Hematopoietic multipotent progenitor cell treated with erythropoietin and hydrocortisone succinate and interleukin-3 and kit ligand, for 8 days (in vitro differentiated cells): Measurements from ENCODE around the gene TM9SF3.
A peak's percentile ranks its signal among the peaks of the same experiment; 100 is the strongest.
"Not testable (repeated sequence)": the region's sequence is repeated elsewhere in the genome, so short reads cannot be mapped to it uniquely, and the experiment has no call there.

ENCODE experiments used
- DNase-seq: peaks from one replicate; pipeline ENCODE4 v3.0.0-alpha.2; 2015

TM9SF3 gene

GRCh38 chr10:96560966-96561887, 25.6 kb downstream of the TM9SF3 start:
- DNase-seq: no peak

- no peak for DNase-seq
Observed at GRCh38 chr10:96560489-96560888, 26.3 kb downstream of the TM9SF3 start.

- peak; percentile 45 for DNase-seq
Observed at GRCh38 chr10:96556003-96556402, 30.8 kb downstream of the TM9SF3 start.

GRCh38 chr10:96555330-96555729, 31.5 kb downstream of the TM9SF3 start:
- no peak for DNase-seq

GRCh38 chr10:96548589-96548988, 38.2 kb downstream of the TM9SF3 start:
- no peak for DNase-seq

GRCh38 chr10:96545558-96545957, 41.3 kb downstream of the TM9SF3 start:
- not testable (repeated sequence) for DNase-seq

- DNase-seq: no peak
Observed at GRCh38 chr10:96541921-96542320, 44.9 kb downstream of the TM9SF3 start.

- DNase-seq: no peak
Observed at GRCh38 chr10:96540240-96540639, 46.6 kb downstream of the TM9SF3 start.

- no peak for DNase-seq
Observed at GRCh38 chr10:96538683-96539082, 48.1 kb downstream of the TM9SF3 start.

GRCh38 chr10:96536129-96536528, 50.7 kb downstream of the TM9SF3 start:
- DNase-seq: no peak

- peak; percentile 71 for DNase-seq
Observed at GRCh38 chr10:96532523-96532922, 54.3 kb downstream of the TM9SF3 start.

- DNase-seq: no peak
Observed at GRCh38 chr10:96529634-96530279, 57.1 kb downstream of the TM9SF3 start.

- DNase-seq: no peak
Observed at GRCh38 chr10:96524741-96525140, 62.1 kb downstream of the TM9SF3 start.

- peak; percentile 55 for DNase-seq
Observed at GRCh38 chr10:96517284-96517683, 69.5 kb downstream of the TM9SF3 start.

- DNase-seq: no peak
Observed at GRCh38 chr10:96516337-96516736, 70.5 kb downstream of the TM9SF3 start.

- DNase-seq: peak; percentile 76
Observed at GRCh38 chr10:96513698-96514561, 72.9 kb downstream of the TM9SF3 start, which contains the start of gene TLL2. Gene TLL2, minus strand, starts transcription at chr10:96513926. Its CDS starts 241 bp downstream, at chr10:96513685.

GRCh38 chr10:96513305-96513697, 73.5 kb downstream of the TM9SF3 start:
- DNase-seq: no peak

GRCh38 chr10:96512524-96513304, 74.1 kb downstream of the TM9SF3 start:
- DNase-seq: peak; percentile 12

GRCh38 chr10:96511044-96511945, 75.5 kb downstream of the TM9SF3 start:
- peak; percentile 51 for DNase-seq

GRCh38 chr10:96509017-96509641, 77.7 kb downstream of the TM9SF3 start:
- no peak for DNase-seq

GRCh38 chr10:96507044-96507443, 79.8 kb downstream of the TM9SF3 start:
- no peak for DNase-seq
